ENCODE results near the gene DNAI4. TPM values are rescaled to one million over a fixed set of nuclear protein-coding genes. Genes with fewer than 3 reads are reported as not detected.
"Not testable (repeated sequence)": the region's sequence is repeated elsewhere in the genome, so short reads cannot be mapped to it uniquely, and the experiment has no call there.

DNAI4 gene
- total RNA-seq, 1 experiment from 2014 or later: 4.9 TPM

GRCh38 chr1:66809245-66809644 lies 115.4 kb downstream of the DNAI4 start:
- H3K4me1 ChIP-seq (ENCODE audit: insufficient read depth, low read length, poor library complexity, severe bottlenecking): no peaks in the 10 kb centered on the region
- intact Hi-C loops (cut with micrococcal nuclease; ENCODE audit: unreplicated experiment): no loop called here
- no peaks in the 10 kb centered on the region for H3K27me3 ChIP-seq (replicated peaks; ENCODE audit: insufficient read depth, low read depth, low read length, poor library complexity)
- no peak overlapping the region for H3K27ac ChIP-seq (ENCODE audit: low read depth, low read length, poor library complexity, severe bottlenecking)
- ChIA-PET POLR2A (ENCODE audit: low non-redundant PET) (no interaction called here), CTCF (no interaction called here)
- no peak overlapping the region for H3K4me3 ChIP-seq (ENCODE audit: low read depth, low read length, poor library complexity, severe bottlenecking)
- no TSS peak for BruUV-seq (replicated peaks)
- no peak for DNase-seq (ENCODE audit: low spot score)
- no peaks in the 10 kb centered on the region for H3K36me3 ChIP-seq (ENCODE audit: insufficient read depth, low read length, poor library complexity, severe bottlenecking)
- no peaks in the 10 kb centered on the region for H3K9me3 ChIP-seq (ENCODE audit: low read depth, low read length, poor library complexity, severe bottlenecking)
- TF ChIP-seq, protein P1, sequence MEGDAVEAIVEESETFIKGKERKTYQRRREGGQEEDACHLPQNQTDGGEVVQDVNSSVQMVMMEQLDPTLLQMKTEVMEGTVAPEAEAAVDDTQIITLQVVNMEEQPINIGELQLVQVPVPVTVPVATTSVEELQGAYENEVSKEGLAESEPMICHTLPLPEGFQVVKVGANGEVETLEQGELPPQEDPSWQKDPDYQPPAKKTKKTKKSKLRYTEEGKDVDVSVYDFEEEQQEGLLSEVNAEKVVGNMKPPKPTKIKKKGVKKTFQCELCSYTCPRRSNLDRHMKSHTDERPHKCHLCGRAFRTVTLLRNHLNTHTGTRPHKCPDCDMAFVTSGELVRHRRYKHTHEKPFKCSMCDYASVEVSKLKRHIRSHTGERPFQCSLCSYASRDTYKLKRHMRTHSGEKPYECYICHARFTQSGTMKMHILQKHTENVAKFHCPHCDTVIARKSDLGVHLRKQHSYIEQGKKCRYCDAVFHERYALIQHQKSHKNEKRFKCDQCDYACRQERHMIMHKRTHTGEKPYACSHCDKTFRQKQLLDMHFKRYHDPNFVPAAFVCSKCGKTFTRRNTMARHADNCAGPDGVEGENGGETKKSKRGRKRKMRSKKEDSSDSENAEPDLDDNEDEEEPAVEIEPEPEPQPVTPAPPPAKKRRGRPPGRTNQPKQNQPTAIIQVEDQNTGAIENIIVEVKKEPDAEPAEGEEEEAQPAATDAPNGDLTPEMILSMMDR (conservative IDR thresholded peaks at IDR 0.05; ENCODE audit: low read depth, low read length): no peak
- no peak for TF ChIP-seq EZH2 (IDR thresholded peaks at IDR 0.05; ENCODE audit: borderline replicate concordance, low read depth, low read length, poor library complexity, severe bottlenecking)

GRCh38 chr1:66795839-66796238 lies 128.8 kb downstream of the DNAI4 start:
- CTCF ChIA-PET; H3K4me3 ChIP-seq (ENCODE audit: low read depth, low read length, poor library complexity, severe bottlenecking); POLR2A ChIA-PET (ENCODE audit: low non-redundant PET): not testable (repeated sequence)

DNA sequence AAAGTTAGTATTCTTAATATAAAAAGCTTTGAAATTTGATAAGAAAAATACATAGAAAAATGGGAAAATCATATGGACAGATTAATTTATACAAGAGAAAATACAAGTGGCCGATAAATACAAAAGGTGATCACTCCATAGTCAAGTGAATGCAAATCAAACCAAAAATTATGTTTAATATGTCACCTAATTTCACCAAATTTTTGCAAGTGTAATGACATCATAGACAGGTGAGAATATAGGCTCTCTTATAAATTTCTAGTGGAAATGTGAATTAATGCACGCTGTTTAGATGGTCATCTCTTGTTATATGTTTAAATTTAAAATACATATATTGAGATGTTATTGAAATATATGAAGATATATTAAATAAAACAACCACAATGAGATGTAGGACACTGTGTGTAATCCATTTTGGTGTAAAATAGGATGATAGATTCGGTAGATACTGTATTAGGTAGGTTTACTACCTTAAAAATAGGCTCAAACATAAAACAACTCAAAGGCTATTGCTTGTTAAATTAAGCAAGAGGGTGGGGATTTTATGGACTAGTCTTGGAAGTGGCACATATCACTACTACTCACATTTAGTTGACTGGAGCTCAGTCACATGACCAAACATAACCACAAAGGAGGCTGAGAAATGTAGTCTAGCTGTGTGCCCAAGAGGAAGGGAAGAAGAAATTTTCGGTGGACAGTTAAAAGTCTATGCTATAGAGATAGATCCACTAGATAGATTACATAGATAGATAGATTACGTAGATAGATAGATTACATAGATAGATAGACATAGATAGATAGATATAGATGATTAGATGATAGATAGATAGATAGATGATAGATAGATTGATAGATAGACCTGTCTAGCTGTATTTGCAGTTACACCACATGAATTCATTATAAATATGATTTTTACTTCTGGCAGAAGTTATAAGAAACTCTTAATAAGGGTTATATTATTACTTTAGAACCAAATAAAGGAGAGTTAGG lies 132.7 kb downstream of the DNAI4 start:
- H3K27ac ChIP-seq (ENCODE audit: low read depth, low read length, poor library complexity, severe bottlenecking): no peak overlapping the region
- H3K9me3 ChIP-seq (ENCODE audit: low read depth, low read length, poor library complexity, severe bottlenecking): no peaks in the 10 kb centered on the region
- ChIA-PET CTCF (no interaction called here), POLR2A (ENCODE audit: low non-redundant PET) (no interaction called here)
- no peaks in the 10 kb centered on the region for H3K4me1 ChIP-seq (ENCODE audit: insufficient read depth, low read length, poor library complexity, severe bottlenecking)
- no TSS peak for BruUV-seq (replicated peaks)
- H3K27me3 ChIP-seq (replicated peaks; ENCODE audit: insufficient read depth, low read depth, low read length, poor library complexity): no peaks in the 10 kb centered on the region
- no peak overlapping the region for H3K4me3 ChIP-seq (ENCODE audit: low read depth, low read length, poor library complexity, severe bottlenecking)
- no peak for TF ChIP-seq EZH2 (IDR thresholded peaks at IDR 0.05; ENCODE audit: borderline replicate concordance, low read depth, low read length, poor library complexity, severe bottlenecking)
- TF ChIP-seq, protein P1 (conservative IDR thresholded peaks at IDR 0.05; ENCODE audit: low read depth, low read length): no peak
- intact Hi-C loops (cut with micrococcal nuclease; ENCODE audit: unreplicated experiment): no loop called here
- no peaks in the 10 kb centered on the region for H3K36me3 ChIP-seq (ENCODE audit: insufficient read depth, low read length, poor library complexity, severe bottlenecking)
- DNase-seq (ENCODE audit: low spot score): no peak

More at GRCh38 chr1:66795839-66796238, 128.8 kb downstream of the DNAI4 start:
- H3K27ac ChIP-seq (ENCODE audit: low read depth, low read length, poor library complexity, severe bottlenecking); H3K27me3 ChIP-seq (replicated peaks; ENCODE audit: insufficient read depth, low read depth, low read length, poor library complexity); intact Hi-C loops (cut with micrococcal nuclease; ENCODE audit: unreplicated experiment); H3K9me3 ChIP-seq (ENCODE audit: low read depth, low read length, poor library complexity, severe bottlenecking); DNase-seq (ENCODE audit: low spot score); H3K36me3 ChIP-seq (ENCODE audit: insufficient read depth, low read length, poor library complexity, severe bottlenecking); H3K4me1 ChIP-seq (ENCODE audit: insufficient read depth, low read length, poor library complexity, severe bottlenecking); BruUV-seq (replicated peaks): not testable (repeated sequence)
